Fibroblast of skin of back (primary cell): ENCODE measurements around the gene IL1RAP.

ENCODE experiments used
- DNase-seq: peaks from one replicate; pipeline ENCODE4 v3.0.0-alpha.2; 2013

Gene IL1RAP

GRCh38 chr3:190581041-190581541 lies 67.2 kb downstream of the IL1RAP start:
- DNase-seq, result peak; percentile 38

- DNase-seq, result no peak
These were observed 68.8 kb downstream of the IL1RAP start for GRCh38 chr3:190582667-190583066.

DNA sequence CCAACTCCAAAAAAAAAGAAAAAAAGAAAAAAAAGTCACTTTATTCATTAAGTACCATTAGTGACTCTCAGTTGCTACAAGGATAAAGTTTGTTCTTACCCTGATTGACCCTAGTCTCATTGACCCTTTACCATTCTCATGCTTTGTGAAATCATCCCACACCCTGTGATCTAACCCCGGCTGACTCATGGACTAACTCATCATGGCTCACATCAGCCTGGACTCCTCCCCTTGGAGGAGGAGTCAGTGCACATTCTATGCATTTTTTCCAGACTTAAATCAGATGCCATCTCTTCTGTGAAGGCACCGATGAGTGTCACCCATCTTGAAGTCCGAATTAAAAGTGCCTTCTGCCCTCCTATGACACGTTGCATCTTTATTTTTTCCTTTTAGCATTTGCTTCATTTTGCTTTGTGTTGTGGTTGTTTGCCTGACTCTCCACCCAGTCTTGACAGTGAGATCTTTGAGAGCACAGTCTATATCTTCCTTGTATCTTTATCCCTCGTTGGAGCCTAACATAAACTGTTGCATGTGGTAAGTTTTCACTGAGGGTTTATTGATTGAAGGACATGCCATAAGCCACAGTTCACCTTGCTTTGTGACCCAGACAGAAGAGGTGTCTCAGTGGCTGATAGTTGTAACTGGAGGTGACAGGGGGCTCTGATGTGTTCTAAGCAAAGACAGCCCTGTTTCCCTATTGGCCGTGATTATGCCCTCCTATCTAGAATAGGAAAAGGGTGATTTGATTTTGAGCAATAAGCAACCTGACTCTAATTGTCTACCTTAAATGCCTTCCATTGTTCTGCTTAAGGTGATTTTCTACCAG lies 72.1 kb downstream of the IL1RAP start:
- peak; percentile 97 for DNase-seq

DNA sequence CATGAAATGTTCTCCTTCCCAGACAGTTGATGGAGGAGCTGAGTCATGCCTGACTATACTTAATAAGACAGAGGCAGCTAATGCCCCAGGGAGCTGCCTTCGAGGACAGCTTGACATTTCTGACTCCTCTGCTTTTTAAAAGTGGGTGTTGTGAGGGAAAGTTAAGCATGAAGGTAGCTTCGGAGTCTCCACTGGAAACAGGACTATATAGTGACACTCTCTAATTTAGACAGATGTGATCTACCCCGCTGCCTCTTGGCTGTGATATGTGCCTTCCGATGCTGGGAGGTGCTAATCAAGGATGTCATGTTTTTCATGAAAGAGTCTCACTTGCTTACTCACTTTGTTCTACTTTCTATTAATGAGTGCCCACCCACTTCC lies 72.7 kb downstream of the IL1RAP start:
- DNase-seq, result peak; percentile 87

DNA sequence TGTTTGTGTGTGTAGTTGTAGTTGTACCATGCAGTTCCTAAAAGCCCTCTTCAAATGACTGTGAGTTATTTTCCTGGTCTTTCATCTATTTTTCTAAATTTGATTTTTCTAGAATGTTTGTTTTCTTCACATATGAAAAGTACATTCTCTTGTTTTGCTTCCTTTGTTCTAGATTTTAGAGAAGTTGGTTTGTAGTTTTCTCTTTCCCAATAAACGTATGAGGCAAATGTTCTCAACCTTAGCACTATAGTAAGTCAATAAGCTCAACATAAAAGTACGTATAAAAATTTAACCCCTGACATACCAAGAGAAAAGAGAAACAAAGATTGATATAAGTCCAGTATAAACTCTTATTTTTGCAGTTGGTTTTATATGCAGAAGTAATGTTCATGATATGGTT lies 74.7 kb downstream of the IL1RAP start:
- no peak for DNase-seq

GRCh38 chr3:190589326-190589725 lies 75.4 kb downstream of the IL1RAP start:
- no peak for DNase-seq

GRCh38 chr3:190591080-190591479 lies 77.2 kb downstream of the IL1RAP start:
- DNase-seq, result no peak

DNA sequence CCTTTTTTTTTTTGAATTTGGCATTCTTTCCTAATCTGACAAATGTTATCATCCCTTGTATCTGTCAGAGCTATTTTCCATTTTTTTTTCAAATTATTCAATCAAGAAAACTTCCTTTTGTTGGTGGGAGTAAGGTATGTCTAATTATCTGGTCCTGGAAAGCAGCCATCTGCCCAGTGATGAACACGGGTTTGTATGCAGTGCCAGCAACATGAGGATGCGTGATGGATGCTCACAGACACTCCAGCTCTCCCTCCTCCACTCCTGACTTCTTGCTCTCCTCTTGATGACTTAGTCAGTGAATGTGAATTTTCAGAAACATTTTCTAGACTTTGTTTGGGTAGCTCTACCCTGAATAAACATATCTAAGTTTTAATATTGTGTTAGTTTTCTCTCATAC lies 79.2 kb downstream of the IL1RAP start:
- no peak for DNase-seq

DNA sequence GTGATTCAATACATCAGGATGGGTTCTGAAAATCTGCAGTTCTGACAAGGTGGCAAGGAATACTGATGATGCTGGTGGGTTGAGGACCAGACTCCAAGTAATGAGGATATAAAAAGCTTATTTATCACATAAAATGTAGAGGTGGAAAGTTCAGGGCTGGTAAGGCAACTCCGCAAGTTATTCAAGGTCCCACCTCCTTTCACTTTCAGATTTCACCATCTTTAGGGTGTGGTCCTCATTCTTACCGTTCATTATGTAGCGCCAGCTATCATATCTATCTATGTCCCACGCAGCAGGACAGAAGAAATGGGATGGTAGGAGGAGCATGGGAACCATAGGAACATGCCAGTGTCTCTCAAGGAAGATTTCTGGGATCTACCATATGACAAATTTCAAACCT lies 80.3 kb downstream of the IL1RAP start:
- DNase-seq, result no peak

- DNase-seq, result no peak
These were observed 81.4 kb downstream of the IL1RAP start for GRCh38 chr3:190595179-190595795.

DNA sequence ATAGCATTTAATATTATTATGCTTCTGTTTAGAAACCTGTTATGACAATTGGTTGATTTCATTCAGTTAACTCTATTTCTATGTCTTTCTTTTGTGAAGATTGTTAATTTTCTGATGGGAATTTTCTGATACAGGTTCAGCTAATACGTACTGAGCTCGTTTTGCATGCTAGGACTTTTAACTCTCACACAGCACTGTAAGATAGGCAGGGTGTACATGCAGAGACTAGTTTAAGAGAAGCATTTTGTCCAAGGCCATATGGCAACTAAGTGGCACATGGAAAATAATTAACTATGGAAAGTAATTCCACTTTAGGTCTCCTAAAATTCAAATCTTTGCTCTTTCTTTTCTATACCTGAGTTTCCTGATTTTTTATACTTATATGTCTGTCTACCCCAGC lies 81.9 kb downstream of the IL1RAP start:
- DNase-seq, result no peak

- no peak for DNase-seq
These were observed 82.7 kb downstream of the IL1RAP start for GRCh38 chr3:190596349-190597285.

GRCh38 chr3:190597291-190597690 lies 83.4 kb downstream of the IL1RAP start:
- no peak for DNase-seq

- DNase-seq, result no peak
These were observed 87.7 kb downstream of the IL1RAP start for GRCh38 chr3:190601622-190602021.

- no peak for DNase-seq
These were observed 91.5 kb downstream of the IL1RAP start for GRCh38 chr3:190605385-190605784.

GRCh38 chr3:190606596-190606995 lies 92.7 kb downstream of the IL1RAP start:
- DNase-seq, result no peak

- no peak for DNase-seq
These were observed 93.1 kb downstream of the IL1RAP start for GRCh38 chr3:190607021-190607420.

DNA sequence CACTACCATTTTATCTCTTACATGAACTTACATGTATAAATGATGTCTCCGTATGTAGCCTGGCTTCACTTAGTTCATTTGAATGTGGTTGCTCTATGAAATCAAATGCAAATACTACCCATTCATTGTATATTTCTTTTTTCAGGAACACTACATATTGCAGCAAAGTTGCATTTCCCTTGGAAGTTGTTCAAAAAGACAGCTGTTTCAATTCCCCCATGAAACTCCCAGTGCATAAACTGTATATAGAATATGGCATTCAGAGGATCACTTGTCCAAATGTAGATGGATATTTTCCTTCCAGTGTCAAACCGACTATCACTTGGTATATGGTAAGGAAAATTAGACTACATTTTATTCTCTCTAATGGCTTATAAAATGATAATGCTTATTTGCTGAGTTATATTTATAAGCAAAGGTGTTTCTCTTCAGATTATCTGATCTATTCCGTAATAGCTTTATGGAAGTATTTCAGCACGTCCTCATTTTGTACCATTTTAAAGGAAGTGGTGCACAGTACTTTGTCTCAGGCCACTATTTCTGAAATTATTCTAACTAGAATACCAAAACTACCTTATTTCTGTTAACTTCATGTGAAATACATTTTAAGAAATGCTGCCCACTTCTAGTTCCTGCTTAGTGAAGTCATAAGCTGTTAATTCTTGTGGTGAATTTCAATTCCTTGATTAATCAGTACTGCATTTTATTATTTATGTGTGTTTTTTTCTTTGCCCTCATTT lies 95.1 kb downstream of the IL1RAP start:
- no peak for DNase-seq

DNA sequence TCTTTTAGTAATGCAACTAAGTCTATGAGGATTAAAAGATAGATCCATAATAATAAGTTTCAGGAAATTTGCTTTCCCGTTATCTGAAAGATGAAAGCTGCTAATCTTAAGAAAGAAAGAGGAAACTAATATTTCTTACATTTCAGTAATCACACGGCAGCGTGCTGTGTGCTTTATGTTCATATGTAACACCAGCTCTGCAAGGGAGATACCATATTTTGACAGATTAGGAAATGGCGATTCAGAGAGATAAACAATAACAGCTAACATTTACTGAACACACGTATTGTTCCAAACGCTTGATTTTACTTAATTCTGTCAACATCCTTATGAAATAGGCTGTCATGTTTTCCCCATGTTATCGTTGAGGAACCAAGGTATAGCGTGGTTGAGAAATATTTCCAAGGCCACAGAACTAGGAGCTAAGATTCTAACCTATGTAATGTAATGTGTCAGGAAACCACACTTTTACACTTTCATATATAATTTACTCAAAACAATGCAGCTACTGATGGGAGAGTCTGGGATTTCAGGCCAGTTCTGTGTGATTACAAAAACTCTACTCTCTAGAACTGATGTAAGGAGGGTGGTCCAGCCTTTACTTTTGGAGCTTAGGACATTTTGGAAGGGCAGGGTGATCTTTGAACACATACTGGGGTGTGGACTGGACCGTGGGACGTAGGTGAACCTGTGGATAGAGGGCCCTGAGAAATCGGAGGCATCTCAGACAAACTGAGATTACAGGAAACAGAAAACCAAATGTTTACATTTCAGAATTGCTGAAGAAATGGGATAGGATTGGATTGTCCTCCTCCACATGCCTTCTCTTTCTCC lies 100.6 kb downstream of the IL1RAP start:
- no peak for DNase-seq

GRCh38 chr3:190615060-190615384 lies 101.1 kb downstream of the IL1RAP start:
- DNase-seq, result no peak

DNA sequence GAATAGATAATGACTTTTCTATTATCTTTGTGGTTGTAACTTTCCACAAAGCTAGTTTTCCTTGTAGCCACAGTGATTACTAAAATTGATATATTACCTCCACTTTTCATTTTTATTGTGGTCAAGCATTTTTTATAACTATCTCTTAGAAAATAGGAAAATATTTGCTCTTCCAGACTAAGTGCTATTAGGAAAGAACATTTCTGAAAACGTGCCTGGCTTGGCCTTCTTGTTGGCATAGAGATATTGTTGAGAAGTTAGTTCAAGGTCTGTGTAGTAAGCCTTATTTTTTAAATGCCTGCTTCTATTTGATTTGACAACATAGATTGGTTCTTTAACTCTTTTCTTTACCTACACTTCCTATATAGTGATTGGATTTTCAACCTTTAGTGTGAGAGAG lies 101.7 kb downstream of the IL1RAP start:
- DNase-seq, result no peak

- no peak for DNase-seq
These were observed 102.8 kb downstream of the IL1RAP start for GRCh38 chr3:190616637-190617036.
